Activated naive CD8-positive, alpha-beta T cell (primary cell): ENCODE results near the gene CRYZL1.
"Not testable (repeated sequence)": the region's sequence is repeated elsewhere in the genome, so short reads cannot be mapped to it uniquely, and the experiment has no call there.

Source experiments
- H3K27ac Mint-ChIP-seq: one replicate; pipeline ENCODE4 v1.8.0; 2021; ENCODE audit warnings: mixed read lengths
- H3K27me3 Mint-ChIP-seq: one replicate; pipeline ENCODE4 v1.8.0; 2021; ENCODE audit warnings: mixed read lengths
- H3K36me3 Mint-ChIP-seq: one replicate; pipeline ENCODE4 v1.8.0; 2021; ENCODE audit warnings: mixed read lengths
- H3K4me1 Mint-ChIP-seq: one replicate; pipeline ENCODE4 v1.8.0; 2021; ENCODE audit warnings: low read depth, mixed read lengths
- H3K4me3 Mint-ChIP-seq: one replicate; pipeline ENCODE4 v1.8.0; 2021; ENCODE audit warnings: mild to moderate bottlenecking, mixed read lengths
- H3K9me3 Mint-ChIP-seq: one replicate; pipeline ENCODE4 v1.8.0; 2021; ENCODE audit warnings: low read depth, mixed read lengths

CRYZL1 gene

DNA sequence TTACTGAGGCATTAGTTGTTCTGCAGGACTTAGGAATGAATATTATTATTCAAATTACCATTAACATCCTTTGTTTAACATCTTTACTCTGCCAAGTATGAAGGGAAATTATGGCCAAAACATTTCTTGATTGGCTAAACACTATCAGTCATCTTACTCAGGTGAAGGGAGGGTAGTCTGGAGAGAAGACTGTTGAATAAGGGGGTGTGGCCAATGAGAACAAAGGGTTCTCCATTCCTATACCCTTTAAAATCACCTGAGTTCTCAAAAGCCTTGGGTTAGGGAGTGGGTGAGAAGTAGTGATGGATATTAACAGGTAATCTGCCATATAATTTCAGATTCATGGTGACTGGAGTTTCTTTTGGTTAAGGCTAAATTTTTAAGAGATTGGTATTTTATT lies 19.3 kb downstream of the CRYZL1 start:
- no peak overlapping the region for H3K27ac Mint-ChIP-seq
- H3K4me1 Mint-ChIP-seq = no peaks in the 10 kb centered on the region
- H3K4me3 Mint-ChIP-seq = no peak overlapping the region
- no peaks in the 10 kb centered on the region for H3K27me3 Mint-ChIP-seq
- peaks cover 11% of the 10 kb centered on the region for H3K36me3 Mint-ChIP-seq
- H3K9me3 Mint-ChIP-seq = no peaks in the 10 kb centered on the region

DNA sequence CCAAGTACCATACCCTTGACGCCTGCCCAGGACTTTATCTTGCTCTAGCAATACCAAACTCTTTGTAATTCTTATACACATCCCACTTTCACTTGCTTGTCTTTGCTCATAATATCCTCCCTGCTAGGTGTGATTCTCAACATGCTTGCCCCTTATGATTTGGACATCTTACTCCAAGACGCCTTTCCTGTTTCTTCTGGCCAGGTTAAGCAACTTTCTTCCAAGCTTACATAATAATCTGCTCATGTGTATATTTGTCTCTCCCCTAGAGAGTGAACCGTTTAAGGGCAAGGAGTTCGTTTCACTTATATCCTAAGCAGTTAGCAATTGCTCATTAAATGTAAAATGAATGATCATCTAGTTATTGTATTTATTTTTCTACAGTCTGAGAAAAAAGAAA lies 21.8 kb downstream of the CRYZL1 start:
- Mint-ChIP-seq H3K4me3 (no peak overlapping the region), H3K27me3 (no peaks in the 10 kb centered on the region), H3K9me3 (no peaks in the 10 kb centered on the region), H3K36me3 (peaks cover 11% of the 10 kb centered on the region), H3K27ac (no peak overlapping the region), H3K4me1 (no peaks in the 10 kb centered on the region)

DNA sequence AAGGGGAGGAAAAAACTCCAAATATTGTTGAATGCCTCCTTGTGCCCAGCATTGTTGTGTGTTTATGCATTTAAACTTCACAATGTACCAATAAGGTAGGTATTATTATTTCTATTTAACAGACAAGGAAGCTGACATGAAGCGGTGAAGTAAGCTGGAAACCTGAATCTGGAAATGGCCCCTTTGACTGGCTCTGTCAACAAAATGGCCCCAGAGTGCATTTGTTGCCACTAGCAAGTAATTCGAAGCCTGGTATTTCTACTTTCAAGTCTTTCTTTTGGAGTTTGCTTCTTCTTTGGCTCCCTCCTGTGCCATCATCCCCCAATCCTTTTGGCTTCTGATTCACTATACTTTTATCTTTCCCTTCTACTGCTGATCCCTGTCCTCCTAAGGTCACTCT lies 23.1 kb downstream of the CRYZL1 start:
- no peak overlapping the region for H3K27ac Mint-ChIP-seq
- H3K27me3 Mint-ChIP-seq = no peaks in the 10 kb centered on the region
- peaks cover 9% of the 10 kb centered on the region for H3K36me3 Mint-ChIP-seq
- no peak overlapping the region for H3K4me3 Mint-ChIP-seq
- H3K4me1 Mint-ChIP-seq = no peaks in the 10 kb centered on the region
- no peaks in the 10 kb centered on the region for H3K9me3 Mint-ChIP-seq

DNA sequence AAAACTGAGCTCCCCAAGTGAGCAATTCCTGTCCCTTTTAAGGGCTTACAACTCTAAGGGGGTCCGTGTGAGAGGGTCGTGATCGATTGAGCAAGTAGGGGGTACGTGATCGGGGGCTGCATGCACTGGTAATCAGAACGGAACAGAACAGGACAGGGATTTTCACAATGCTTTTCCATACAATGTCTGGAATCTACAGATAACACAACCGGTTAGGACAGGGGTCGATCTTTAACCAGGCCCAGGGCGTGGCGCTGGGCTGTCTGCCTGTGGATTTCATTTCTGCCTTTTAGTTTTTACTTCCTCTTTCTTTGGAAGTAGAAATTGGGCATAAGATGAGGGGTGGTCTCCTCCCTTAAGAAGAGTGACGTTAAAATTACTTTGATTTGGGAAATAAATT lies 24.0 kb downstream of the CRYZL1 start:
- H3K27ac Mint-ChIP-seq, H3K4me1 Mint-ChIP-seq, H3K9me3 Mint-ChIP-seq, H3K27me3 Mint-ChIP-seq, H3K36me3 Mint-ChIP-seq, H3K4me3 Mint-ChIP-seq: not testable (repeated sequence)

- Mint-ChIP-seq H3K36me3 (no peaks in the 10 kb centered on the region), H3K27me3 (no peaks in the 10 kb centered on the region), H3K4me1 (no peaks in the 10 kb centered on the region), H3K4me3 (no peak overlapping the region), H3K27ac (no peak overlapping the region), H3K9me3 (no peaks in the 10 kb centered on the region)
Observed at GRCh38 chr21:33611006-33611744, 30.4 kb downstream of the CRYZL1 start.

DNA sequence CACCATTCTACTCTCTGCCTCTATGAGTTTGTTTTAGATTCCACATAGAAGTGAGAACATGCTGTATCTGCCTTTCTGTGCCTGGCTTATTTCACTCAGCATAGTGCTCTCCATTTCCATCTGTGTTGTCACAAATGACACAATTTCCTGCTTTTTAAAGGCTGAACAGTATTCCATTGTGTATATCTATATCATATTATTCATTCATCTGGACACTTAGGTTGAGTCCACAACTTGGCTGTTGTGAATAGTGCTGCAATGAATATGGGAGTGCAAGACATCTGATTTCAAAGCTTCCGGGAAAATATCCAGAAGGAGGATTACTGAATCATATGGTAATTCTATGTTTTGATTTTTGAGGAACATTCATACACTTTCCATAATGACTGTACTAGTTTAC lies 33.0 kb downstream of the CRYZL1 start:
- Mint-ChIP-seq H3K4me3 (no peak overlapping the region), H3K9me3 (no peaks in the 10 kb centered on the region), H3K36me3 (no peaks in the 10 kb centered on the region), H3K4me1 (peaks cover 3% of the 10 kb centered on the region), H3K27ac (no peak overlapping the region), H3K27me3 (no peaks in the 10 kb centered on the region)

DNA sequence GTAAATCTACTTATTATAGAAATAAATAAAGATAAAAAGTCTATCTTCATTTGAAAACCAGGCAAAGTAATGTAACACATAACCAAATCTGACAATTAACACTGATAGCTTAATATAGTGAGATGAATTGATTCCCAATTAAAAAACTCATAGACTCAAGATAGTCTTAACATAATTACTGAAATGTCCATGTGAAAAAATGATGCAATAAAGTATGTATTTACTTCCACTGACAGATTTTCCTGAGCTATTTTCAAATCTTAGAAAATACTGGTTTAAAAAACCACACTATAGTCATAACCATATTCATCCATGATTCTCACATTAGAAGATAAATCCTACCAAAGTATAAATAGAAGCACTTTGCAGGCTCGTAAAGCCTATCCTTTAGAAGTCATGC lies 43.5 kb downstream of the CRYZL1 start:
- no peak overlapping the region for H3K27ac Mint-ChIP-seq
- H3K36me3 Mint-ChIP-seq = peaks cover 13% of the 10 kb centered on the region
- H3K4me3 Mint-ChIP-seq = no peak overlapping the region
- no peaks in the 10 kb centered on the region for H3K9me3 Mint-ChIP-seq
- no peaks in the 10 kb centered on the region for H3K4me1 Mint-ChIP-seq
- H3K27me3 Mint-ChIP-seq = no peaks in the 10 kb centered on the region

- Mint-ChIP-seq H3K4me1 (peaks cover 20% of the 10 kb centered on the region), H3K36me3 (peaks cover 5% of the 10 kb centered on the region), H3K4me3 (peak within 1 kb of the TSS; percentile 93), H3K27me3 (no peaks in the 10 kb centered on the region), H3K27ac (peak within 1 kb of the TSS; percentile 75), H3K9me3 (no peaks in the 10 kb centered on the region)
Observed at GRCh38 chr21:33588485-33589335, 52.8 kb downstream of the CRYZL1 start, which contains the start of gene DONSON. TSS of gene DONSON (minus strand) at chr21:33588684. CDS start at chr21:33588641, 43 bp downstream.

GRCh38 chr21:33587792-33588484 lies 53.6 kb downstream of the CRYZL1 start:
- no peaks in the 10 kb centered on the region for H3K27me3 Mint-ChIP-seq
- no peaks in the 10 kb centered on the region for H3K9me3 Mint-ChIP-seq
- H3K4me3 Mint-ChIP-seq = peak overlapping the region; percentile 88
- peaks cover 20% of the 10 kb centered on the region for H3K4me1 Mint-ChIP-seq
- H3K27ac Mint-ChIP-seq = peak overlapping the region; percentile 64
- peaks cover 5% of the 10 kb centered on the region for H3K36me3 Mint-ChIP-seq

DNA sequence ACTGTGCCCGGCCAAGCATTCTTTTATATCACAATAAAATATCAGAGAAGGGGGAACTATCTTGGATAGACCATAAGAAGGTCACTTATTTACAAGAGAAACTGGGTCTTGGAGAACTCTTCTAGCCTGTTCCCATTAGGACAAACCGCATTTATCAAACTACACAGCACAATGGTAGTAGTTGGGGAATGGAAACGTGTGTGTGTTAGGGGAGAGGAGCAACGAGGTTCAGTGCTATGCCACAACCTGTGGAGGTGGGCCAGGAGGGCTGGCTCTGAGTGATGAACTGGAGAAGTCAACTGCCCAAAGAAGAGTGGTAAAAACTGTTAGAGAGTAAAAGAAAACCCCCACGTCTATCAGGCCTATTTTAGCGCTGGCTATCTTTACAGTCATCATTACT lies 54.6 kb downstream of the CRYZL1 start:
- peak overlapping the region; percentile 71 for H3K4me3 Mint-ChIP-seq
- peaks cover 5% of the 10 kb centered on the region for H3K36me3 Mint-ChIP-seq
- H3K9me3 Mint-ChIP-seq = no peaks in the 10 kb centered on the region
- H3K27me3 Mint-ChIP-seq = no peaks in the 10 kb centered on the region
- H3K27ac Mint-ChIP-seq = no peak overlapping the region
- peaks cover 20% of the 10 kb centered on the region for H3K4me1 Mint-ChIP-seq

- no peak overlapping the region for H3K27ac Mint-ChIP-seq
- peaks cover 18% of the 10 kb centered on the region for H3K4me1 Mint-ChIP-seq
- no peaks in the 10 kb centered on the region for H3K27me3 Mint-ChIP-seq
Observed at GRCh38 chr21:33584455-33584854, 57.1 kb downstream of the CRYZL1 start.

DNA sequence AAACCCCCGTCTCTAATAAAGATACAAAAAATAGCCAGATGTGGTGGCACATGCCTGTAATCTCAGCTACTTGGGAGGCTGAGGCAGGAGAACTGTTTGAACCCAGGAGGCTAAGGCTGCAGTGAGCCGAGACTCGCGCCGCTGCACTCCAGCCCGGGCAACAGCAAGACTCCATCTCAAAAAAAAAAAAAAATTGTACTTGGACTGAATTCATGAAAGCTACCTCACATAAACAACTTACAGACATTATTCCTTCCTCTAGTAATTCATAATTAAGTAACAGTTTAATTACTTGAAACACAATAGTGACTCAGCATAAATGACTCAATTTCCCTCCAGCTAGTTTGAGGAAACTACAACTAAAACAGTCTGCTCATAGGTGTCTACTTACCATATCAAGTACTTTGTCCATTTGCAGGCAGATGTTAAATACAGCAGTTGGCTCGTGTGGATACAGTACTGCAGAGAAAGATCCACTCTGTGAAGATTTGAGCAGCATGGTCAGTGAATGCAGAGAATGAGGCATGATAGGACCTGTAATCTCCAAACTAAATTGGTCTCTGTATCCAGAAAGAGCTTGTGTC lies 62.5 kb downstream of the CRYZL1 start:
- no peak overlapping the region for H3K4me3 Mint-ChIP-seq
- H3K4me1 Mint-ChIP-seq = peaks cover 11% of the 10 kb centered on the region
- H3K36me3 Mint-ChIP-seq = peaks cover 5% of the 10 kb centered on the region
- H3K27me3 Mint-ChIP-seq = no peaks in the 10 kb centered on the region
- H3K9me3 Mint-ChIP-seq = no peaks in the 10 kb centered on the region
- peak overlapping the region; percentile 86 for H3K27ac Mint-ChIP-seq

More at GRCh38 chr21:33584455-33584854, 57.1 kb downstream of the CRYZL1 start:
- H3K36me3 Mint-ChIP-seq = peaks cover 5% of the 10 kb centered on the region
- no peak overlapping the region for H3K4me3 Mint-ChIP-seq
- H3K9me3 Mint-ChIP-seq = no peaks in the 10 kb centered on the region

DNA sequence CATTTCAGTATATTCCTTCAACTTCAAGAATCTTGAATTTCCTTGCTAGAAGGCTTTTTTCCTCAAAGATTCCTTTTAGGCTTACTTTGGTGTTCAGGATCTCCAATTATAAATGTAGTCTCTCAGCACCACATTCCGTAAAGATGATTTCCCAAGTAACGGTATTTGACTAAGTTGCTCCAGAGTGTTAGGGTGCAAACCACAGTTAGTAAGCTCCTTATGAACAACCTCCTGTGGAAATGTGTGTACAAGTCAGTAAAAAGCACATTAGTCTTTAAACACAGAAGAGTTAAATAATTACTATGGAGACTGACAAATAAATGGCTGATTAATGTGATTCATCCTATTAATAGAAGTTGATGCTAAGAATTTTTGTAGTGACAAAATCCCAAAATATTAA lies 63.3 kb downstream of the CRYZL1 start:
- H3K4me1 Mint-ChIP-seq = peaks cover 11% of the 10 kb centered on the region
- H3K4me3 Mint-ChIP-seq = no peak overlapping the region
- H3K36me3 Mint-ChIP-seq = peaks cover 5% of the 10 kb centered on the region
- no peaks in the 10 kb centered on the region for H3K9me3 Mint-ChIP-seq
- H3K27me3 Mint-ChIP-seq = no peaks in the 10 kb centered on the region
- H3K27ac Mint-ChIP-seq = peak overlapping the region; percentile 86

- not testable (repeated sequence) for H3K27me3 Mint-ChIP-seq
- peak overlapping the region; percentile 28 for H3K27ac Mint-ChIP-seq
Observed at GRCh38 chr21:33576741-33577141, 64.8 kb downstream of the CRYZL1 start.

DNA sequence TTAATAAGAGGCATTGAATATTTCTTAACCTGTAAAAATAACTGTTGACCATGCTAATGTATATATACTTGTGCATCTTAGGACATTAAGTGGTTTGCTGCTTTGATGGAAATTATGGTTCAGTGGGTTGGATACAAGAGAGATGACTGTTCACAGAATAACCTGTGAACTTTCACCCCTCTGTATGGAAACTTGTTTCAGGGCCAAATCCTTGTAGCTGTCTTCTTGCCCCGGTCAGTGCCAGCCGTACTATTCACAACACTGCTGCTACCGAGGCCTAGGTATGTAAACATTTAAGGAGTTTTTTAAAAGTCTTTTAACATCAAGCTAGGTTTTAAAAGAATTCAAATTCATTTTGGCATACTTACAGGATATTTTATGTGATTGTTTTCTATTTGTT lies 69.2 kb downstream of the CRYZL1 start:
- Mint-ChIP-seq H3K9me3 (no peaks in the 10 kb centered on the region), H3K4me3 (no peak overlapping the region), H3K27ac (no peak overlapping the region), H3K4me1 (peaks cover 21% of the 10 kb centered on the region), H3K27me3 (no peaks in the 10 kb centered on the region), H3K36me3 (peaks cover 2% of the 10 kb centered on the region)

More at GRCh38 chr21:33576741-33577141, 64.8 kb downstream of the CRYZL1 start:
- not testable (repeated sequence) for H3K9me3 Mint-ChIP-seq, H3K4me3 Mint-ChIP-seq, H3K36me3 Mint-ChIP-seq
- peaks cover 12% of the 10 kb centered on the region for H3K4me1 Mint-ChIP-seq
